RWPE2 (cell line): ENCODE data around the gene LBH.

Experiments
- ATAC-seq: fragments of 200-7000 bp; cut with Tn5 transposase; 3 replicates; pipeline ENCODE4 v1.9.1; 2021; ENCODE audit warnings: low read depth
- DNase-seq: peaks from one replicate; pipeline ENCODE4 v3.0.0-alpha.2; 2020; ENCODE audit warnings: low spot score
- H3K27ac ChIP-seq: fragments of 450-650 bp; 2 replicates; pipeline ENCODE4 v1.5.1; 2017; ENCODE audit warnings: mild to moderate bottlenecking; ENCODE audit not compliant: poor library complexity, severe bottlenecking
- H3K27me3 ChIP-seq: fragments of 250-450 bp; sonication (Bioruptor Pico); 2 replicates; pipeline ENCODE4 v1.5.1; 2021; ENCODE audit warnings: mild to moderate bottlenecking, moderate library complexity; ENCODE audit not compliant: insufficient read depth, poor library complexity, severe bottlenecking
- H3K36me3 ChIP-seq: fragments of 250-450 bp; sonication (Bioruptor Pico); 2 replicates; pipeline ENCODE4 v1.5.1; 2020; ENCODE audit warnings: low read depth, mild to moderate bottlenecking, moderate library complexity
- H3K4me1 ChIP-seq: fragments of 250-450 bp; sonication (Bioruptor Pico); 2 replicates; pipeline ENCODE4 v1.5.1; 2021; ENCODE audit warnings: mild to moderate bottlenecking, moderate library complexity; ENCODE audit not compliant: insufficient read depth, poor library complexity, severe bottlenecking
- H3K4me3 ChIP-seq: fragments of 250-450 bp; sonication (Bioruptor Pico); 2 replicates; pipeline ENCODE4 v1.5.1; 2021; ENCODE audit warnings: mild to moderate bottlenecking, moderate library complexity; ENCODE audit not compliant: severe bottlenecking
- H3K9me3 ChIP-seq: fragments of 250-450 bp; sonication (Bioruptor Pico); 2 replicates; pipeline ENCODE4 v1.5.1; 2021; ENCODE audit warnings: mild to moderate bottlenecking, moderate library complexity; ENCODE audit not compliant: severe bottlenecking
- TF ChIP-seq, protein P1 (sequence below): fragments of 450-650 bp; IDR thresholded peaks from one replicate; pipeline ENCODE4 v1.5.1; 2017; ENCODE audit warnings: mild to moderate bottlenecking, moderate library complexity; ENCODE audit not compliant: poor library complexity, severe bottlenecking

The LBH gene

GRCh38 chr2:30305235-30305634 is 73.9 kb downstream of the LBH start:
- H3K36me3 ChIP-seq, result no peaks in the 10 kb centered on the region
- 0 out of 3 replicates have a peak, but pooled peaks have one; percentile 21 for ATAC-seq
- no peak overlapping the region for H3K4me3 ChIP-seq
- H3K4me1 ChIP-seq, result no peaks in the 10 kb centered on the region
- no peak for DNase-seq
- H3K27ac ChIP-seq, result no peak overlapping the region
- TF ChIP-seq, protein P1, sequence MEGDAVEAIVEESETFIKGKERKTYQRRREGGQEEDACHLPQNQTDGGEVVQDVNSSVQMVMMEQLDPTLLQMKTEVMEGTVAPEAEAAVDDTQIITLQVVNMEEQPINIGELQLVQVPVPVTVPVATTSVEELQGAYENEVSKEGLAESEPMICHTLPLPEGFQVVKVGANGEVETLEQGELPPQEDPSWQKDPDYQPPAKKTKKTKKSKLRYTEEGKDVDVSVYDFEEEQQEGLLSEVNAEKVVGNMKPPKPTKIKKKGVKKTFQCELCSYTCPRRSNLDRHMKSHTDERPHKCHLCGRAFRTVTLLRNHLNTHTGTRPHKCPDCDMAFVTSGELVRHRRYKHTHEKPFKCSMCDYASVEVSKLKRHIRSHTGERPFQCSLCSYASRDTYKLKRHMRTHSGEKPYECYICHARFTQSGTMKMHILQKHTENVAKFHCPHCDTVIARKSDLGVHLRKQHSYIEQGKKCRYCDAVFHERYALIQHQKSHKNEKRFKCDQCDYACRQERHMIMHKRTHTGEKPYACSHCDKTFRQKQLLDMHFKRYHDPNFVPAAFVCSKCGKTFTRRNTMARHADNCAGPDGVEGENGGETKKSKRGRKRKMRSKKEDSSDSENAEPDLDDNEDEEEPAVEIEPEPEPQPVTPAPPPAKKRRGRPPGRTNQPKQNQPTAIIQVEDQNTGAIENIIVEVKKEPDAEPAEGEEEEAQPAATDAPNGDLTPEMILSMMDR, result no peak
- no peaks in the 10 kb centered on the region for H3K27me3 ChIP-seq
- H3K9me3 ChIP-seq, result no peaks in the 10 kb centered on the region

DNA sequence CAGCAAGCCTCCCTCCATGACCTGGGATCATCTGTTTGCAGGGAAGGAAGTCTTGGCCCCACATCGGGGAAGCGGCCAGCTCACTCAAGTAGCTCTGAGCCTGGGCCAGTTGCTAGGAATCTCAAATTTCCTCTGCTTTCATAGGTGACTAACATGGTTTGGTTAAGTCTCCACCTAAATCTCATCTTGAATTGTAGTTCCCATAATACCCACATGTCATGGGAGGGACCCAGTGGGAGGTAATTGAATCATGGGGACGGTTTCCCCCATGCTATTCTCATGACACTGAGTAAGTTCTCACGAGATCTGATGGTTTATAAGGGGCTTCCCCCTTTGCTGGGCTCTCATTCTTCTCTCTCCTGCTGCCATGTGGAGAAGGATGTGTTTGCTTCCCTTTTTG is 75.2 kb downstream of the LBH start:
- Histone ChIP-seq H3K27me3 (no peaks in the 10 kb centered on the region), H3K9me3 (no peaks in the 10 kb centered on the region), H3K4me3 (no peak overlapping the region), H3K36me3 (no peaks in the 10 kb centered on the region), H3K27ac (no peak overlapping the region), H3K4me1 (no peaks in the 10 kb centered on the region)
- no peak for ATAC-seq
- no peak for DNase-seq
- TF ChIP-seq, protein P1, result no peak

DNA sequence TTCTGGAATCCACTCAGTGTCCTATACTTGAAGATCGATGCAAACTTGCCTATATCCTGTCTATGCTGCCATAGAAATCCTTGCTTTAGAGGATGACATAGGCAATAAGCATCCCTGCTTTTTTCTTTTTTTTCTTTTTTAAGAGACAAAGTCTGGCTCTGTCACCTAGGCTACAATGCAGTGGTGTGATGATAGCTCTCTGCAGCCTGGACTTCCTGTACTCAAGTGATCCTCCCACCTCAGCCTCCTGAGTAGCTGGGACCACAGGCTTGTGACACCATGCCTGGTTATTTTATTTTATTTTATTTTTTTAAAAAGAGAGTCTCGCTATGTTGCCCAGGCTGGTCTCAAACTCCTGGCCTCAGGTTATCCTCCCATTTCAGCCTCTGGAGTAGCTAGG is 76.9 kb downstream of the LBH start:
- Histone ChIP-seq H3K4me3 (no peak overlapping the region), H3K36me3 (no peaks in the 10 kb centered on the region), H3K9me3 (no peaks in the 10 kb centered on the region), H3K27me3 (no peaks in the 10 kb centered on the region), H3K27ac (no peak overlapping the region), H3K4me1 (no peaks in the 10 kb centered on the region)
- ATAC-seq, result no peak
- no peak for DNase-seq
- TF ChIP-seq, protein P1, result no peak
